ENCODE results near the gene BANK1. TPM values are rescaled to one million over a fixed set of nuclear protein-coding genes. Genes with fewer than 3 reads are reported as not detected.

BANK1 gene
- total RNA-seq, 4 donors from 2014 or later = 0.34 to 2.1 (median 0.89) TPM

- no peak overlapping the region for H3K4me3 ChIP-seq
- 80% methylated on average over 2 of the region's 2 CpGs for WGBS
- no peak for DNase-seq (ENCODE audit: low spot score in 2 of 2)
- H3K9me3 ChIP-seq = no peaks in the 10 kb centered on the region
- H3K27ac ChIP-seq = no peak overlapping the region
- no peaks in the 10 kb centered on the region for H3K4me1 ChIP-seq
- TF ChIP-seq EP300 (IDR thresholded peaks at IDR 0.05) (no peak), POLR2A (IDR thresholded peaks at IDR 0.05) (no peak), CTCF (IDR thresholded peaks at IDR 0.05) (no peak), POLR2AphosphoS5 (IDR thresholded peaks at IDR 0.05) (no peak)
- no peaks in the 10 kb centered on the region for H3K36me3 ChIP-seq
- H3K27me3 ChIP-seq = no peaks in the 10 kb centered on the region
These were observed 16.4 kb downstream of the BANK1 start for GRCh38 chr4:101806914-101807313.

GRCh38 chr4:101807351-101807750 lies 16.8 kb downstream of the BANK1 start:
- Histone ChIP-seq H3K4me3 (no peak overlapping the region), H3K9me3 (no peaks in the 10 kb centered on the region), H3K27me3 (no peaks in the 10 kb centered on the region), H3K27ac (no peak overlapping the region), H3K36me3 (no peaks in the 10 kb centered on the region), H3K4me1 (no peaks in the 10 kb centered on the region)
- TF ChIP-seq CTCF (IDR thresholded peaks at IDR 0.05) = no peak
- no peak for TF ChIP-seq POLR2AphosphoS5 (IDR thresholded peaks at IDR 0.05)
- TF ChIP-seq POLR2A (IDR thresholded peaks at IDR 0.05) = no peak
- DNase-seq (ENCODE audit: low spot score in 2 of 2) = no peak
- 48% methylated on average over 2 of the region's 2 CpGs for WGBS

- H3K36me3 ChIP-seq = no peaks in the 10 kb centered on the region
- no peak overlapping the region for H3K4me3 ChIP-seq
- H3K9me3 ChIP-seq = no peaks in the 10 kb centered on the region
- H3K4me1 ChIP-seq = no peaks in the 10 kb centered on the region
- no peaks in the 10 kb centered on the region for H3K27me3 ChIP-seq
- H3K27ac ChIP-seq = no peak overlapping the region
- no peak for DNase-seq (ENCODE audit: low spot score in 2 of 2)
- WGBS = 91% methylated on average over 5 of the region's 5 CpGs
- TF ChIP-seq CTCF (IDR thresholded peaks at IDR 0.05) = no peak
- no peak for TF ChIP-seq EP300 (IDR thresholded peaks at IDR 0.05)
- no peak for TF ChIP-seq POLR2AphosphoS5 (IDR thresholded peaks at IDR 0.05)
- no peak for TF ChIP-seq POLR2A (IDR thresholded peaks at IDR 0.05)
These were observed 23.1 kb downstream of the BANK1 start for GRCh38 chr4:101813604-101814003.

- Histone ChIP-seq H3K27ac (no peak overlapping the region), H3K27me3 (no peaks in the 10 kb centered on the region), H3K4me3 (no peak overlapping the region), H3K9me3 (no peaks in the 10 kb centered on the region), H3K4me1 (no peaks in the 10 kb centered on the region), H3K36me3 (no peaks in the 10 kb centered on the region)
- WGBS = 48% methylated on average over 2 of the region's 2 CpGs
- no peak for DNase-seq (ENCODE audit: low spot score in 2 of 2)
- TF ChIP-seq EP300 (IDR thresholded peaks at IDR 0.05) = no peak
- no peak for TF ChIP-seq POLR2AphosphoS5 (IDR thresholded peaks at IDR 0.05)
- TF ChIP-seq CTCF (IDR thresholded peaks at IDR 0.05) = no peak
- TF ChIP-seq POLR2A (IDR thresholded peaks at IDR 0.05) = no peak
These were observed 27.8 kb downstream of the BANK1 start for GRCh38 chr4:101818362-101818761.

- TF ChIP-seq EP300 (IDR thresholded peaks at IDR 0.05) = no peak
- no peak for TF ChIP-seq POLR2AphosphoS5 (IDR thresholded peaks at IDR 0.05)
- TF ChIP-seq CTCF (IDR thresholded peaks at IDR 0.05) = no peak
- TF ChIP-seq POLR2A (IDR thresholded peaks at IDR 0.05) = no peak
- H3K36me3 ChIP-seq = no peaks in the 10 kb centered on the region
- no peaks in the 10 kb centered on the region for H3K27me3 ChIP-seq
- H3K27ac ChIP-seq = no peak overlapping the region
- DNase-seq (ENCODE audit: low spot score in 2 of 2) = no peak
- no peaks in the 10 kb centered on the region for H3K4me1 ChIP-seq
- WGBS = 94% methylated on average over 2 of the region's 2 CpGs
- H3K9me3 ChIP-seq = no peaks in the 10 kb centered on the region
- H3K4me3 ChIP-seq = no peak overlapping the region
These were observed 33.3 kb downstream of the BANK1 start for GRCh38 chr4:101823864-101824263.
